Hematopoietic multipotent progenitor cell treated with erythropoietin and hydrocortisone succinate and interleukin-3 and kit ligand, for 4 days (in vitro differentiated cells): ENCODE data around the gene TMEM128.
"Not testable (repeated sequence)": the region's sequence is repeated elsewhere in the genome, so short reads cannot be mapped to it uniquely, and the experiment has no call there.

ENCODE experiments used
- DNase-seq: peaks from one replicate; pipeline ENCODE4 v3.0.0-alpha.2; 2015

TMEM128 gene

GRCh38 chr4:4254199-4254598 lies 6.2 kb upstream of the TMEM128 start:
- no peak for DNase-seq

GRCh38 chr4:4249866-4250265 lies 1.8 kb upstream of the TMEM128 start:
- DNase-seq, result no peak

- DNase-seq, result not testable (repeated sequence)
These were observed 1.3 kb upstream of the TMEM128 start for GRCh38 chr4:4249342-4249741.

- peak; percentile 34 for DNase-seq
These were observed 821 bp upstream of the TMEM128 start for GRCh38 chr4:4248885-4249203.

GRCh38 chr4:4247696-4248028 lies 361 bp downstream of the TMEM128 start:
- no peak for DNase-seq

- DNase-seq, result no peak
These were observed 2.9 kb downstream of the TMEM128 start for GRCh38 chr4:4245172-4245571.

GRCh38 chr4:4239551-4239950 lies 8.5 kb downstream of the TMEM128 start:
- DNase-seq, result not testable (repeated sequence)

GRCh38 chr4:4233610-4234009 lies 14.4 kb downstream of the TMEM128 start:
- no peak for DNase-seq

GRCh38 chr4:4228356-4228668 lies 19.7 kb downstream of the TMEM128 start:
- no peak for DNase-seq

GRCh38 chr4:4227510-4228355 lies 20.3 kb downstream of the TMEM128 start:
- peak; percentile 10 for DNase-seq

- DNase-seq, result no peak
These were observed 21.2 kb downstream of the TMEM128 start, which contains the start of gene OTOP1 for GRCh38 chr4:4226606-4227438. OTOP1 (minus strand) TSS chr4:4226929; CDS start chr4:4226864, 65 bp downstream.

- DNase-seq, result peak; percentile 11
These were observed 22.0 kb downstream of the TMEM128 start for GRCh38 chr4:4225915-4226605.

GRCh38 chr4:4217113-4217512 lies 30.9 kb downstream of the TMEM128 start:
- no peak for DNase-seq

GRCh38 chr4:4216648-4217047 lies 31.4 kb downstream of the TMEM128 start:
- DNase-seq, result no peak

GRCh38 chr4:4213674-4214073 lies 34.3 kb downstream of the TMEM128 start:
- DNase-seq, result not testable (repeated sequence)

GRCh38 chr4:4206204-4206603 lies 41.8 kb downstream of the TMEM128 start:
- DNase-seq, result no peak

GRCh38 chr4:4204401-4204745 lies 43.6 kb downstream of the TMEM128 start:
- DNase-seq, result no peak

- DNase-seq, result no peak
These were observed 44.2 kb downstream of the TMEM128 start for GRCh38 chr4:4203688-4204400.

GRCh38 chr4:4202510-4202909 lies 45.5 kb downstream of the TMEM128 start:
- DNase-seq, result no peak

- no peak for DNase-seq
These were observed 47.4 kb downstream of the TMEM128 start for GRCh38 chr4:4200624-4201023.

- DNase-seq, result no peak
These were observed 52.7 kb downstream of the TMEM128 start for GRCh38 chr4:4195354-4195753.

GRCh38 chr4:4188557-4188956 lies 59.5 kb downstream of the TMEM128 start:
- not testable (repeated sequence) for DNase-seq
